A549 (cell line): ENCODE results near the gene INPP4B. TPM values are rescaled to one million over a fixed set of nuclear protein-coding genes. Genes with fewer than 3 reads are reported as not detected.

Experiments
- ATAC-seq, 2 experiments: fragments of 200-7000 bp in 1 of 2; fragments of >200 bp in 1 of 2; cut with Nextera tagmentation in 1 of 2; cut with Tn5 transposase in 1 of 2; 3 replicates each; pipeline versions ENCODE4 v1.8.0 to v1.9.1; 2018 to 2020; ENCODE audit warnings: mild to moderate bottlenecking in 1 of 2, moderate library complexity in 1 of 2
- CTCF ChIA-PET: fragments of 300-600 bp; sonication (Branson Sonifier 250); formaldehyde crosslinking; extraction: SDS; loops from one replicate; lab custom pipeline; 2021; ENCODE audit warnings: antibody characterized with exemption, inconsistent platforms; lab: Yijun Ruan, JAX
- POLR2A ChIA-PET: fragments of 350-600 bp; formaldehyde crosslinking; extraction: SDS; loops from one replicate; lab custom pipeline; 2021; ENCODE audit warnings: antibody characterized with exemption, inconsistent platforms; lab: Yijun Ruan, JAX
- DNase-seq, 2 experiments: peaks; one replicate each; pipeline versions ENCODE4 v3.0.0 to v3.0.0-alpha.2; 2011 to 2016; ENCODE audit warnings: low read depth in 1 of 2, low spot score in 1 of 2
- FAIRE-seq: peaks from 2 replicates; lab custom pipeline; 2011; peaks lifted over from hg19 to GRCh38; lab: Jason Lieb, UNC
- H3K27ac ChIP-seq, 2 experiments: fragments of >200 bp; sonication (Bioruptor Twin); formaldehyde crosslinking; 3 replicates each; pipeline ENCODE4 v1.5.1; 2016 to 2017
- H3K4me1 ChIP-seq: fragments of >200 bp; sonication (Bioruptor Twin); formaldehyde crosslinking; 3 replicates; pipeline ENCODE4 v1.6.1; 2016
- H3K4me2 ChIP-seq: fragments of >200 bp; sonication (Bioruptor Twin); formaldehyde crosslinking; 3 replicates; pipeline ENCODE4 v1.6.1; 2016
- H3K4me3 ChIP-seq: fragments of >200 bp; sonication (Bioruptor Twin); formaldehyde crosslinking; 3 replicates; pipeline ENCODE4 v1.5.1; 2016
- H3K9me3 ChIP-seq: fragments of >200 bp; sonication (Bioruptor Twin); formaldehyde crosslinking; 3 replicates; pipeline ENCODE4 v1.6.1; 2016
- BHLHE40 ChIP-seq: IDR thresholded peaks from 2 replicates; pipeline ENCODE4 v1.6.1; 2012; ENCODE audit warnings: low read depth, low read length, inconsistent platforms
- CBX8 ChIP-seq: fragments of 200-600 bp; sonication (generic); IDR thresholded peaks from 2 replicates; pipeline ENCODE4 v1.6.1; 2016
- CEBPB ChIP-seq, 2 experiments: fragments of >200 bp in 1 of 2; sonication (Bioruptor Twin) in 1 of 2; formaldehyde crosslinking in 1 of 2; IDR thresholded peaks; 2 replicates each; pipeline ENCODE4 v1.6.1; 2012 to 2016
- CHD4 ChIP-seq: fragments of 200-600 bp; sonication (generic); IDR thresholded peaks from 2 replicates; pipeline ENCODE4 v1.6.1; 2016; ENCODE audit warnings: antibody characterized with exemption, mild to moderate bottlenecking, borderline replicate concordance
- EHMT2 ChIP-seq: fragments of 200-600 bp; sonication (generic); IDR thresholded peaks from 2 replicates; pipeline ENCODE4 v1.6.1; 2016; ENCODE audit warnings: antibody characterized with exemption, low read depth, mild to moderate bottlenecking, moderate library complexity
- ESRRA ChIP-seq: fragments of 150-350 bp; IDR thresholded peaks from 2 replicates; pipeline ENCODE4 v1.6.1; 2014; ENCODE audit warnings: mild to moderate bottlenecking, low read length, borderline replicate concordance
- FOSB ChIP-seq: fragments of 250-450 bp; sonication (Bioruptor Pico); IDR thresholded peaks from 2 replicates; pipeline ENCODE4 v1.5.0; 2020; ENCODE audit warnings: mild to moderate bottlenecking, moderate library complexity
- FOXS1 ChIP-seq: fragments of 250-450 bp; sonication (Bioruptor Pico); IDR thresholded peaks from 2 replicates; pipeline ENCODE4 v1.5.0; 2020; ENCODE audit warnings: mild to moderate bottlenecking, moderate library complexity
- HDAC2 ChIP-seq: fragments of 200-600 bp; sonication (generic); IDR thresholded peaks from 2 replicates; pipeline ENCODE4 v1.6.1; 2016
- HEYL ChIP-seq: fragments of 250-450 bp; sonication (Bioruptor Pico); IDR thresholded peaks from 2 replicates; pipeline ENCODE4 v1.8.0; 2021; ENCODE audit warnings: mild to moderate bottlenecking, moderate library complexity
- HOXA7 ChIP-seq: fragments of 250-450 bp; sonication (Bioruptor Pico); IDR thresholded peaks from 2 replicates; pipeline ENCODE4 v1.5.0; 2020; ENCODE audit warnings: mild to moderate bottlenecking, moderate library complexity
- HOXB5 ChIP-seq: fragments of 250-450 bp; sonication (Bioruptor Pico); IDR thresholded peaks from 2 replicates; pipeline ENCODE4 v1.5.0; 2020; ENCODE audit warnings: mild to moderate bottlenecking, moderate library complexity
- JUNB ChIP-seq: fragments of >200 bp; sonication (Bioruptor Twin); formaldehyde crosslinking; IDR thresholded peaks from 2 replicates; pipeline ENCODE4 v1.6.1; 2016
- KDM5A ChIP-seq: fragments of 200-600 bp; sonication (generic); IDR thresholded peaks from 2 replicates; pipeline ENCODE4 v1.6.1; 2016; ENCODE audit warnings: antibody characterized with exemption, mild to moderate bottlenecking
- MAX ChIP-seq: IDR thresholded peaks from 2 replicates; pipeline ENCODE4 v1.6.1; 2012
- MYC ChIP-seq: IDR thresholded peaks from 2 replicates; pipeline ENCODE4 v1.6.1; 2012; ENCODE audit warnings: mild to moderate bottlenecking, inconsistent platforms, low read length, improper control_type of control experiment, borderline replicate concordance
- PBX3 ChIP-seq: IDR thresholded peaks from 2 replicates; pipeline ENCODE4 v1.6.1; 2012
- POLR2AphosphoS2 ChIP-seq: conservative IDR thresholded peaks from 2 replicates; pipeline ENCODE4 v1.6.1; 2012; ENCODE audit warnings: low read length, improper control_type of control experiment, inconsistent platforms
- REST ChIP-seq: fragments of 200-600 bp; sonication (generic); IDR thresholded peaks from 2 replicates; pipeline ENCODE4 v1.6.1; 2016; ENCODE audit warnings: antibody characterized with exemption, mild to moderate bottlenecking, moderate library complexity
- RFX5 ChIP-seq: fragments of 450-650 bp; IDR thresholded peaks from 2 replicates; pipeline ENCODE4 v1.7.1; 2014; ENCODE audit warnings: antibody characterized with exemption, mild to moderate bottlenecking, moderate library complexity
- RNF2 ChIP-seq: fragments of 200-600 bp; sonication (generic); IDR thresholded peaks from 2 replicates; pipeline ENCODE4 v1.6.1; 2016; ENCODE audit warnings: low read depth, mild to moderate bottlenecking, antibody characterized with exemption, moderate library complexity, borderline replicate concordance
- TFCP2L1 ChIP-seq: fragments of 250-450 bp; sonication (Bioruptor Pico); IDR thresholded peaks from 2 replicates; pipeline ENCODE4 v1.5.0; 2021; ENCODE audit warnings: mild to moderate bottlenecking
- TP53 ChIP-seq: fragments of 250-450 bp; sonication (Bioruptor Pico); IDR thresholded peaks from 2 replicates; pipeline ENCODE4 v1.5.0; 2021; ENCODE audit warnings: mild to moderate bottlenecking, moderate library complexity
- ZSCAN20 ChIP-seq: fragments of 250-450 bp; sonication (Bioruptor Pico); IDR thresholded peaks from 2 replicates; pipeline ENCODE4 v1.8.0; 2022; ENCODE audit warnings: mild to moderate bottlenecking, moderate library complexity
- WGBS: methylation state at CpG from one replicate; pipeline ENCODE4 v1.1.6; 2017; ENCODE audit errors: missing lambda C conversion rate; 5-methylcytosine and 5-hydroxymethylcytosine counted together
- polyA plus RNA-seq, 4 experiments: library from polyadenylated mRNA; depleted of rRNA in 3 of 4; stranded (reverse); fragments of >200 nt; fragmentation: RNase III in 1 of 4; extraction: RNeasy Plus Mini Kit Qiagen cat#74134 plus additional on column Dnase treatment in 1 of 4; gene quantifications; 2 replicates in 3 of 4; 3 replicates in 1 of 4; pipeline ENCODE4 v1.2.3, GENCODE V29; 2011 to 2017
- TF ChIP-seq, protein P1 (sequence below): fragments of >200 bp; sonication (Bioruptor Twin); formaldehyde crosslinking; IDR thresholded peaks from 3 replicates; pipeline ENCODE4 v1.6.1; 2016

Gene INPP4B
- polyA plus RNA-seq, 2 of the 4 experiments (the other 2 are of a cell fraction), result 7.2 to 14.9 TPM

GRCh38 chr4:142406917-142407501 lies 439.1 kb downstream of the INPP4B start:
- Histone ChIP-seq H3K27ac (peak overlapping the region; percentile 91 to 94), H3K4me1 (peaks cover 52% of the 10 kb centered on the region), H3K9me3 (no peaks in the 10 kb centered on the region)
- WGBS, result 75% methylated on average over 7 of the region's 7 CpGs
- FAIRE-seq (no peak), DNase-seq (no peak)
- POLR2A ChIA-PET, result interaction anchor here (1.1 kb wide), 1 partner anchor 162 kb away, joined by 3 read pairs; no protein-coding TSS in a partner anchor
- TF ChIP-seq TP53 (CRISPR knock-in tag) (no peak), CHD4 (no peak), HDAC2 (no peak), ZSCAN20 (no peak), FOXS1 (no peak), EHMT2 (no peak), MYC (no peak), FOSB (CRISPR knock-in tag) (no peak), BHLHE40 (no peak), POLR2AphosphoS2 (no peak), TFCP2L1 (CRISPR knock-in tag) (no peak)
- TF ChIP-seq, protein P1, sequence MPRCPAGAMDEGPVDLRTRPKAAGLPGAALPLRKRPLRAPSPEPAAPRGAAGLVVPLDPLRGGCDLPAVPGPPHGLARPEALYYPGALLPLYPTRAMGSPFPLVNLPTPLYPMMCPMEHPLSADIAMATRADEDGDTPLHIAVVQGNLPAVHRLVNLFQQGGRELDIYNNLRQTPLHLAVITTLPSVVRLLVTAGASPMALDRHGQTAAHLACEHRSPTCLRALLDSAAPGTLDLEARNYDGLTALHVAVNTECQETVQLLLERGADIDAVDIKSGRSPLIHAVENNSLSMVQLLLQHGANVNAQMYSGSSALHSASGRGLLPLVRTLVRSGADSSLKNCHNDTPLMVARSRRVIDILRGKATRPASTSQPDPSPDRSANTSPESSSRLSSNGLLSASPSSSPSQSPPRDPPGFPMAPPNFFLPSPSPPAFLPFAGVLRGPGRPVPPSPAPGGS, result no peak
- TF ChIP-seq, all 56 proteins: peak for 0
- CTCF ChIA-PET, result interaction anchor here (1.0 kb wide), 1 partner anchor 54 kb away, joined by 3 read pairs; no protein-coding TSS in a partner anchor
- Histone ChIP-seq H3K4me2 (peak overlapping the region; percentile 96), H3K4me3 (no peak overlapping the region)
- no peak for ATAC-seq

GRCh38 chr4:142406499-142406835 lies 439.6 kb downstream of the INPP4B start:
- CTCF ChIA-PET, result interaction anchor here (1.0 kb wide), 1 partner anchor 53 kb away, joined by 3 read pairs; no protein-coding TSS in a partner anchor
- peaks cover 55% of the 10 kb centered on the region for H3K4me1 ChIP-seq
- H3K4me2 ChIP-seq, result peak overlapping the region; percentile 96
- no peaks in the 10 kb centered on the region for H3K9me3 ChIP-seq
- FAIRE-seq, result no peak
- ATAC-seq, result no peak
- TF ChIP-seq HEYL (no peak), ESRRA (no peak), CEBPB (IDR thresholded peaks at IDR 0.05) (no peak), HDAC2 (no peak), HOXA7 (CRISPR knock-in tag) (no peak), RFX5 (no peak), POLR2AphosphoS2 (no peak), JUNB (no peak)
- POLR2A ChIA-PET, result interaction anchor here (1.1 kb wide), 1 partner anchor 163 kb away, joined by 3 read pairs; no protein-coding TSS in a partner anchor
- H3K27ac ChIP-seq, result peak overlapping the region; percentile 91 to 94
- DNase-seq, result no peak
- WGBS, result 17% methylated on average over 2 of the region's 2 CpGs
- H3K4me3 ChIP-seq, result no peak overlapping the region

DNA sequence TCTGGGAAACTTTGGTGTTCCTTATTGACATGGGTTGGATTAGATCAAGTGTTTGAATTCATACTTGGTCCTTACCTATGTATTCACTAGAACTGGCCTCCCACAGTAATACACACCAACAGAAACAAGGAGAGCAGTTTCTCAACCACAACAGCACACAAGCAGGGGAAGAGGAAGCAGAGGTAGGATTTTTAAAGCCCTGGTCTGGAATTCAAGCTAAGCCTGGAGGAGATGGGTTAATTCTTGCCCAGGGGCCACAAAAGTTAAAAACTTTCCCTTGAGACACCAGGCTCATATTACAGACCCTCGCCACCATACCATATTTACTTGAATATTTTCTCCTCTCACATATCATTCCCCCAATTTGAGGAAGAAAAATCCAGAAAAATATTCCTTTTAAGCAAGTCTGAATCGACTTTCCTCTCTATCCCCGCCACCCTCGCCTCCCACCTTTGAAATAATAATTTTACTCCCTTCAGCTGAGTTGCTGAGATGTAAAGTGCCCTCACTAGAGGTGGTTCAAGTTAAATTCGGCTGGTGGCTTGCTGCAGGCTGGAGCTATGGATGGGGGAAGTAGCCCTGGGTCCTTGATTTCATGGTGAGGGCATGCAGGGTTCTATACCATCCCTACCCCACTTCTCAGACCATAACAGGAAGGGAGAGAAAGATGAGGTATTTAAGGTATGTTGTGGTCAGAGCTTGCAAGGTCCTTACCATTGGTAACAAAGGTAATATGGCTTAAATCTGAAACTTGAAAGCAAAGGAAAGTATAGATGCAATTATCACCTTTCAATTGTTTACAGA lies 440.2 kb downstream of the INPP4B start:
- ChIA-PET CTCF (interaction anchor here (1.0 kb wide), 1 partner anchor 53 kb away, joined by 3 read pairs; no protein-coding TSS in a partner anchor), POLR2A (interaction anchor here (1.1 kb wide), 2 partner anchors 27 to 161 kb away, joined by 3 read pairs; no protein-coding TSS in a partner anchor)
- no peak for TF ChIP-seq HOXB5
- TF ChIP-seq CEBPB (IDR thresholded peaks at IDR 0.05), result no peak
- no peak for TF ChIP-seq RNF2
- no peak for TF ChIP-seq REST
- TF ChIP-seq CBX8, result no peak
- TF ChIP-seq JUNB, result no peak
- TF ChIP-seq MAX, result no peak
- no peak for TF ChIP-seq KDM5A
- no peak for TF ChIP-seq PBX3
- TF ChIP-seq, all 56 proteins: peak for 0

More for the DNA sequence above, 440.2 kb downstream of the INPP4B start:
- H3K4me3 ChIP-seq, result peak overlapping the region; percentile 45
- H3K9me3 ChIP-seq, result no peaks in the 10 kb centered on the region
- H3K4me1 ChIP-seq, result peaks cover 55% of the 10 kb centered on the region
- peak overlapping the region; percentile 91 to 94 for H3K27ac ChIP-seq
- FAIRE-seq, result no peak
- peak overlapping the region; percentile 96 for H3K4me2 ChIP-seq
- DNase-seq, result peak in 1 of 2 experiments; percentile 40
- peak; percentile 56 to 61 for ATAC-seq
- 37% methylated on average over 5 of the region's 5 CpGs for WGBS
